Activated naive CD4-positive, alpha-beta T cell treated with anti-CD3 and anti-CD28 coated beads, Interleukin-2, amount 10 ng/mL, durations not matched to agents 7 days and 5 days (primary cell): ENCODE data around the gene PCSK2.
"Not testable (repeated sequence)": the region's sequence is repeated elsewhere in the genome, so short reads cannot be mapped to it uniquely, and the experiment has no call there.

Experiments
- CTCF ChIA-PET: fragments of 350-600 bp; sonication (Branson Sonifier 250); formaldehyde crosslinking; loops from one replicate; lab custom pipeline; 2021; ENCODE audit warnings: antibody characterized with exemption; lab: Charles Lee
- DNase-seq: peaks from one replicate; pipeline ENCODE4 v3.0.0-alpha.2; 2020
- H3K27ac Mint-ChIP-seq: one replicate; pipeline ENCODE4 v1.8.0; 2021; ENCODE audit warnings: mild to moderate bottlenecking, moderate library complexity, mixed read lengths
- H3K27me3 Mint-ChIP-seq: one replicate; pipeline ENCODE4 v1.8.0; 2021; ENCODE audit warnings: mild to moderate bottlenecking, mixed read lengths
- H3K36me3 Mint-ChIP-seq: one replicate; pipeline ENCODE4 v1.8.0; 2021; ENCODE audit warnings: mixed read lengths
- H3K4me1 Mint-ChIP-seq: one replicate; pipeline ENCODE4 v1.8.0; 2021; ENCODE audit warnings: mixed read lengths
- H3K4me3 Mint-ChIP-seq: one replicate; pipeline ENCODE4 v1.8.0; 2021; ENCODE audit warnings: mild to moderate bottlenecking, moderate library complexity, mixed read lengths
- H3K9me3 Mint-ChIP-seq: one replicate; pipeline ENCODE4 v1.8.0; 2021; ENCODE audit warnings: mixed read lengths

The PCSK2 gene

DNA sequence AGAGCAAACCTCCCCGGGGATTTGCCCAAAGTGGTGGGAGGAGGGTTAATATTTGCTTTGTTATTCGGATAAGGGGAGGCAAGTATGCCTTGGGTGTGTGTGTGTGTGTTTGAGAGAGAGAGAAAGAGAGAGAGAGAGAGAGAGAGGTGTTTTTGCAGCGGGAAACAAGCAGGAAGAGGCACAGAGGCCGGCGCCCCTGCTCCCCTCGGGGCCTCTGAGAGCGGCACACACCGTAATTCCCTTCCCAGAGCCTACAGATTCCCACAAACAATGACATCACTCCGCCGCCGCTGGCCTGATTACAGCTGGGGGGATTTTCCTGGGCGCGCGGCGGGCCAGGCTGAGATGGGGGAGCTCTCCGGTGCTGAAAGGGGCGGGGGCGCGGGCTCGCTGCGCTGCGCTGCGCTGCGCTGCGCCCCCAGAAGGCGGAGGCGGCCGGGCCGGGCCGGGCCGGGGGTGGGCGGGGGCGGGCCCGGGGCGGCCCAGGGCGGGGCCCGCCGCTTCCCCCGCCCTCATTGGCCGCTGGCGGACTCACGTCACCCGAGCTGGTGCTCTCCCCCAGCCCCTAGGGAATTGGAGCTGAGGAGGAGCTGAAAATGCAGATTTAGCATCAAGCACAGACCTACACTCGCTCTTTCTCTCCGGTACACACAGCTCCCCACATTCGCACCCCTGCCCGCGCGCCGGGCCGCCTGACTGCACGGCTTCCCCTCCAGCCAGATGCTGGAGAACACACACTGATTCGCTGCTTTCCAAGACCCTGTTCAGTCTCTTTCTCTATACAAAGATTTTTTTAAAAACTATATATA is at the start of gene PCSK2:
Gene PCSK2, plus strand, starts transcription at position 631 of the 809 bp plus-strand sequence. CDS start 266 bp downstream, outside the sequence.
- no peak for DNase-seq
- H3K4me3 Mint-ChIP-seq = no peak within 1 kb of the TSS
- CTCF ChIA-PET = no interaction called here

DNA sequence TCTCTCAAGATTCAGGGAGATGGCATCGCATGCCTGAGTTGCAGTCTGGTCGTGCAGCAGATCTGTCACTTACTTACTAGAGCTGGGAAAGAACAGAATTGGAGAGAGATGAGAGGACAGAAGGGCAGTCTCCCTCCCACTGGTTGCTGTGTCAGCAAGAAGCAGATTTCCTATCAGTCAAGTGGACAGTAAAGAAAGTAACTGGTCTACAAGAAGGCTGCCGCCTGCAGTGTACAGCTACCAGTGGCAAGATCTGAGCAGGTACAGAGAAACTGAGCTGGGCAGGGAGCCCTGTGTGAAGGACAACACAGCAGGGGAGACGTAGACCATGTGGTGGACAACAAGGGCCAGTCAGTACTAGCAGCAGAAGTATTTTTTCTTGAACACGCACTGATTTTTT is 49.5 kb upstream of the PCSK2 start:
- H3K27ac Mint-ChIP-seq = no peak overlapping the region
- no peak for DNase-seq
- peaks cover 7% of the 10 kb centered on the region for H3K9me3 Mint-ChIP-seq
- no peaks in the 10 kb centered on the region for H3K27me3 Mint-ChIP-seq
- no peaks in the 10 kb centered on the region for H3K4me1 Mint-ChIP-seq
- no peak overlapping the region for H3K4me3 Mint-ChIP-seq
- CTCF ChIA-PET = no interaction called here
- no peaks in the 10 kb centered on the region for H3K36me3 Mint-ChIP-seq

More for the DNA sequence above, at the start of gene PCSK2:
- H3K4me1 Mint-ChIP-seq = no peaks in the 10 kb centered on the region
- peaks cover 46% of the 10 kb centered on the region for H3K27me3 Mint-ChIP-seq
- no peak within 1 kb of the TSS for H3K27ac Mint-ChIP-seq
- H3K36me3 Mint-ChIP-seq = no peaks in the 10 kb centered on the region
- peaks cover 1% of the 10 kb centered on the region for H3K9me3 Mint-ChIP-seq

- H3K4me1 Mint-ChIP-seq = no peaks in the 10 kb centered on the region
- no peaks in the 10 kb centered on the region for H3K36me3 Mint-ChIP-seq
- CTCF ChIA-PET = no interaction called here
These were observed 47.0 kb upstream of the PCSK2 start for GRCh38 chr20:17179840-17180239.

DNA sequence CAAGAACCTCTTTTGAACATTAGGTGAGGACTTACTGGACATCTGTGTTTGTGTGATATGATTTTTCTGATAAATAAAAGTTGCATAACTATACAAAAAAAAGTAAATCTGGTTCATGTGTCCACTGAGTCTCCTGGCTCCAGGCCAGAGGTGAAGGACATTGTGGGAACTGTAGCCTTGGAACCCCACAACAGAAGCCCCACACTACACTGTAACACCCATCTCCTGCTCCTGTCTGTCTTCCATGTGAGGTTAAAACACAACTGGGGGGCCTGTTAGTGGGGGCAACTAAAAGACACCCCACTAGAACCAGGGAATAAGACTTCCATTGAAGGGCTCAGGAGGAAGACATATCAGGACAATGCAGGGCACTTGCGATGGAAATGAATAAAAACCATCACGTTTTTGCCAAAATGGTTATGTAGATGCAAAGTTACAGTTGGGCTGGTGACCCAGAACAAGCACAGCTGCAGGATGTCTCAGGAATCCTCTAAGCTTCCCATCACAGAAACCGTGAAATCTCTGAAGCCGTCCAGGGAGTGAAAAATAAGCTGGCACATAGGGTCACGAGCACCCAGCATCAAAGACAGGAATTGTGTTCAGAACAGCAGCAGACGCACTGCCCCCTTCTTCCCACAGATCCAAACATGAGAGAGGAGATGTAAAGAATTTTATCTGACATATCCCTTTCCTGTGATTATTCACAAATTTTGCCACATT is 36.7 kb upstream of the PCSK2 start:
- H3K27ac Mint-ChIP-seq = no peak overlapping the region
- CTCF ChIA-PET = no interaction called here
- DNase-seq = no peak
- H3K9me3 Mint-ChIP-seq = peaks cover 3% of the 10 kb centered on the region
- H3K4me1 Mint-ChIP-seq = no peaks in the 10 kb centered on the region
- H3K4me3 Mint-ChIP-seq = no peak overlapping the region
- no peaks in the 10 kb centered on the region for H3K27me3 Mint-ChIP-seq
- no peaks in the 10 kb centered on the region for H3K36me3 Mint-ChIP-seq

More at GRCh38 chr20:17179840-17180239, 47.0 kb upstream of the PCSK2 start:
- DNase-seq = no peak
- Mint-ChIP-seq H3K27me3 (no peaks in the 10 kb centered on the region), H3K27ac (no peak overlapping the region), H3K4me3 (no peak overlapping the region), H3K9me3 (peaks cover 16% of the 10 kb centered on the region)

GRCh38 chr20:17197041-17197440 is 29.8 kb upstream of the PCSK2 start:
- Mint-ChIP-seq H3K4me3 (no peak overlapping the region), H3K36me3 (no peaks in the 10 kb centered on the region), H3K27me3 (no peaks in the 10 kb centered on the region), H3K9me3 (no peaks in the 10 kb centered on the region), H3K4me1 (no peaks in the 10 kb centered on the region), H3K27ac (no peak overlapping the region)
- CTCF ChIA-PET = no interaction called here
- DNase-seq = no peak

GRCh38 chr20:17202030-17202429 is 24.8 kb upstream of the PCSK2 start:
- Mint-ChIP-seq H3K4me1 (no peaks in the 10 kb centered on the region), H3K9me3 (no peaks in the 10 kb centered on the region), H3K27ac (no peak overlapping the region), H3K27me3 (no peaks in the 10 kb centered on the region), H3K36me3 (no peaks in the 10 kb centered on the region), H3K4me3 (no peak overlapping the region)
- CTCF ChIA-PET = no interaction called here
- DNase-seq = no peak

- H3K27me3 Mint-ChIP-seq = no peaks in the 10 kb centered on the region
- no peaks in the 10 kb centered on the region for H3K36me3 Mint-ChIP-seq
- CTCF ChIA-PET = no interaction called here
- H3K9me3 Mint-ChIP-seq = no peaks in the 10 kb centered on the region
- no peak overlapping the region for H3K27ac Mint-ChIP-seq
- no peak overlapping the region for H3K4me3 Mint-ChIP-seq
- no peak for DNase-seq
- H3K4me1 Mint-ChIP-seq = no peaks in the 10 kb centered on the region
These were observed 24.2 kb upstream of the PCSK2 start for GRCh38 chr20:17202673-17203072.

DNA sequence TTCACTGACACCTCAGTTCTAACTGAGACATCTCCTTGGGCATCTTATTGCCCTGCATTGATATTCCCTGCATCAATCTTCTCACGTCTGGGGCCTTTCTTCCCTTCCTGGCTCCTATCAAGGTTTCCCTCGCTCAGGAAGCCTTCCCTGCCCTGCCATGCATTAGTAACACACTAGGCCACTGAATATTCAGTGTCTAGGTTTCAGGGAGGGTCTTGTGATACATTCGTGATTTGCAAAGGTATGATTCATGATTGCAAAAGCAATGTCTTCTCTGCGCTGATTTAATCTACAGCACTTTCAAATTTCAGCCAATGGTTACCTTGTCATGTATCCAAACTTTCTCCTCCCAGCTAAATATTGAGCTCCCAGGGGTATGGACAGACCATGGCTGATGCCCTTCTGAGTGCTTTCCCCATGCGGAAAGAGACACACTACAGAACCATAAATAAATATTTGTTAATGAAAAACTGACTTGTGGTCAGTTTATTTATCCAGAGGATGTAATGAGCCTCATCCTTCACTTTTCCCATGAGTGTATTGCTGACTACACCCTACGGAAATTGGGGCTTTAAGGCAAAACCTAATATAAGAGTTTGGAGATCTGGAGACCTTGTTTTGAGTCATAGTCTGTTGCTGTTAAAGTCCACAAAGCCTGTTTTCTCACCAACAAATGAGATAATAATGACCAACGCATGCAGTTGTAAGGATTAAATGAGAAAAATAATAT is 21.6 kb upstream of the PCSK2 start:
- Mint-ChIP-seq H3K36me3 (no peaks in the 10 kb centered on the region), H3K4me1 (no peaks in the 10 kb centered on the region), H3K9me3 (peaks cover 2% of the 10 kb centered on the region), H3K27me3 (no peaks in the 10 kb centered on the region), H3K27ac (no peak overlapping the region), H3K4me3 (no peak overlapping the region)
- CTCF ChIA-PET = no interaction called here
- no peak for DNase-seq

- H3K27me3 Mint-ChIP-seq = no peaks in the 10 kb centered on the region
- H3K36me3 Mint-ChIP-seq = no peaks in the 10 kb centered on the region
- no peaks in the 10 kb centered on the region for H3K4me1 Mint-ChIP-seq
- DNase-seq = no peak
- H3K9me3 Mint-ChIP-seq = peaks cover 4% of the 10 kb centered on the region
- no peak overlapping the region for H3K4me3 Mint-ChIP-seq
- CTCF ChIA-PET = no interaction called here
- no peak overlapping the region for H3K27ac Mint-ChIP-seq
These were observed 16.5 kb upstream of the PCSK2 start for GRCh38 chr20:17210387-17210786.

DNA sequence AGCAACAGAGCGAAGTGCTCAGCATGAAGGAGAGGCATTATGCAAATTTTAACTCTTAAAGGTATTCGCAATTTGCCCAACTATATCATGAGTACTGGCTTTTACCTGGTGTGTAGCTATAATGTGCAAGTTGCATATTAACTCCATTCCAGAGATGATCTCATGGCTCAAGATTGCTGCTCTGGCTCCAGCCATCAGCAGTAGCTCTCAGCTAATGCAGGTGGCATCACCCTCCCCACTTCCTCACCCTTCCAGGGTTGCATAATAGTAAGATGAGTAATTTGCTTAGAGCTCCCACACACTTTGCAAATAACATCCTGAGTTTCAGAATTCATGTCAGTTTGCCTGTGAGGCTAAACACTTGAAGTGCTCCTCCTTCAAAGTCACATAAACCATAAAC is 15.9 kb upstream of the PCSK2 start:
- H3K27ac Mint-ChIP-seq = no peak overlapping the region
- no peak for DNase-seq
- peaks cover 4% of the 10 kb centered on the region for H3K9me3 Mint-ChIP-seq
- H3K27me3 Mint-ChIP-seq = no peaks in the 10 kb centered on the region
- no peaks in the 10 kb centered on the region for H3K4me1 Mint-ChIP-seq
- CTCF ChIA-PET = no interaction called here
- no peaks in the 10 kb centered on the region for H3K36me3 Mint-ChIP-seq
- H3K4me3 Mint-ChIP-seq = no peak overlapping the region

DNA sequence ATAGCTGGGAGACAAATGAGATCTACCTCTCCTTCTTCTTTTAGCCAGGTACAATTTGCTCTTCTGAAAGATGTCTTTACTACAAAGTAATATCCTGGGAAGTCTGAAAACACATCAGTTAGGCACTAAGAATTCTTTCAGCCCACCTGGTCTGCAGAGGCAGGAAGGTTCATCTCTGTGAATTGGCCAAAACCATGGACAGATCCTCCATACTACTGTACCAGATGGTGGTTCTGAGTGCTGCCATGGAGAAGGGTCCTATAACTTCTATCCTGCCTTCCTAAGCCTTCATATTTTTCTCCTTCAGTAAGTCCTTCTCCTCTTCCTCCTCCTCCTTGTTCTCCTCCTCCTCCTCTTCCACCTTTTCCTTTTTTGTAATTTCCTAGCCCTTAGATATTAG is 11.7 kb upstream of the PCSK2 start:
- no peak overlapping the region for H3K4me3 Mint-ChIP-seq
- H3K4me1 Mint-ChIP-seq = no peaks in the 10 kb centered on the region
- no peak overlapping the region for H3K27ac Mint-ChIP-seq
- no peak for DNase-seq
- H3K27me3 Mint-ChIP-seq = no peaks in the 10 kb centered on the region
- CTCF ChIA-PET = no interaction called here
- no peaks in the 10 kb centered on the region for H3K36me3 Mint-ChIP-seq
- H3K9me3 Mint-ChIP-seq = peaks cover 2% of the 10 kb centered on the region

- CTCF ChIA-PET, DNase-seq, H3K9me3 Mint-ChIP-seq, H3K27me3 Mint-ChIP-seq, H3K4me1 Mint-ChIP-seq, H3K36me3 Mint-ChIP-seq, H3K27ac Mint-ChIP-seq, H3K4me3 Mint-ChIP-seq: not testable (repeated sequence)
These were observed 7.0 kb upstream of the PCSK2 start for GRCh38 chr20:17219856-17220255.

DNA sequence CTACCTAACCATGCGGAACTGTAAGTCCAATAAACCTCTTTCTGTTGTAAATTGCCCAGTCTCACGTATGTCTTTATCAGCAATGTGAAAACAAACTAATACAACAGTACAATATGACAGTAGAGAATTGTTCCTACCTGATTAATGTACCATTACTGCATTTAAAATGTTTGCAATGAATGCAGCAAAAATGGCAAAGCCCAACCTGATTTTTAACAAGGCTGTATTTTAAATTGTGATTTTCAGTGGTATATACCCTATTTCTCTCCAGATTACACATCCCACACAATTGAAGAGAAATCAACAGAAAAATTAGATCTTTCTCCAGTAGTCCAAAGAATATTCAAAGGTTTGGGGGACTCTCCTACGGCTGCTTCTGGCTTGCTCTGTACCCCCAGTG is 3.3 kb upstream of the PCSK2 start:
- H3K27me3 Mint-ChIP-seq = peaks cover 35% of the 10 kb centered on the region
- H3K4me3 Mint-ChIP-seq = no peak overlapping the region
- H3K9me3 Mint-ChIP-seq = peaks cover 1% of the 10 kb centered on the region

GRCh38 chr20:17225851-17226409 is 910 bp upstream of the PCSK2 start:
- H3K4me1 Mint-ChIP-seq = no peaks in the 10 kb centered on the region
- H3K27me3 Mint-ChIP-seq = peaks cover 46% of the 10 kb centered on the region
- CTCF ChIA-PET = no interaction called here
- no peaks in the 10 kb centered on the region for H3K36me3 Mint-ChIP-seq
- H3K27ac Mint-ChIP-seq = no peak overlapping the region
- H3K9me3 Mint-ChIP-seq = peaks cover 1% of the 10 kb centered on the region
- no peak overlapping the region for H3K4me3 Mint-ChIP-seq
- DNase-seq = no peak

More for the DNA sequence above, 3.3 kb upstream of the PCSK2 start:
- H3K4me1 Mint-ChIP-seq = no peaks in the 10 kb centered on the region
- no peak overlapping the region for H3K27ac Mint-ChIP-seq
- CTCF ChIA-PET = no interaction called here
- no peaks in the 10 kb centered on the region for H3K36me3 Mint-ChIP-seq
- no peak for DNase-seq
